ENCODE data around the gene PASK. TPM values are rescaled to one million over a fixed set of nuclear protein-coding genes. Genes with fewer than 3 reads are reported as not detected.

PASK gene
- total and polyA plus RNA-seq, 12 donors = 0.72 to 8.9 (median 3.6) TPM

DNA sequence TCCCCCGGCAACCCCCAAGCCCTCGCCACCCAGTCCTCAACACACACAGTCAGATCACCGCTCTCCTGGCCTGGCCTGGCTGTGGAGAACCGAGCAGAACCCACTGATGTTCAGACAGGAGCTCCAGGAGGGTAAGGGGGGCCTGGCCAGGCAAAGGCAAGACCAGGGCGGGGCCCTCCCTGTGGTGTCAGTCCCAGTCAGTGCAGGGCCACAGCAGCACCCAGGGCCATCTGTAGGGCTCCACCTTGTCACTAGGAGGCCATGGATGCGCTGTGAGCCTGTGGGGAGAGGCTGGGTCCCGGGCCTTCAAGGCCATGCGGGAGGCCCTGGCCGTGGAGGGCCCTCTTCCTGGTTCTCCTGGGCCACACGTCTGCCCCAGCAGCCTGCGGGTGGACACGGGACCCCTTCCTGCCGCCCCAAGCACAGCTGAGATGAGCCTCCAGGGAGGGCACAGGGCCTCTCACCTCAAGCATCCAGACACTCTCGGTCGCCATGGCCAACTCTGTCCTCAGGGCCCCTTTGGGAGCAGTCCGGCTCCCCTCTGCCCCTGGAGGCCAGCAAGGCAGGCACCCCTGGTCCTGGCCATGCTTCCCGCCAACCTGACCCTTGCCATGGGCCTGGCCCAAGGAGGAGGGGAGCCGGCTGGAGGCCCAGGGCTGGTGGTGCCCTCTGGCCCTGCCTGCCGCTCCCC is 41.2 kb upstream of the PASK start:
- DNase-seq = no peak
- Histone ChIP-seq H3K27me3 (no peaks in the 10 kb centered on the region), H3K36me3 (replicated peaks in 1 of 2) (no peaks in the 10 kb centered on the region), H3K4me3 (no peak overlapping the region), H3K4me1 (replicated peaks in 1 of 2) (no peaks in the 10 kb centered on the region), H3K27ac (no peak overlapping the region), H3K9me3 (replicated peaks in 1 of 3) (no peaks in the 10 kb centered on the region)
- intact Hi-C loops (cut with DNase I) = no loop called here
- WGBS, 4 donors = 84 to 96% (median 90%) methylated on average over 4 to 19 of the region's 19 CpGs
- no peak for TF ChIP-seq POLR2A (IDR thresholded peaks at IDR 0.05)
- TF ChIP-seq, protein P1, sequence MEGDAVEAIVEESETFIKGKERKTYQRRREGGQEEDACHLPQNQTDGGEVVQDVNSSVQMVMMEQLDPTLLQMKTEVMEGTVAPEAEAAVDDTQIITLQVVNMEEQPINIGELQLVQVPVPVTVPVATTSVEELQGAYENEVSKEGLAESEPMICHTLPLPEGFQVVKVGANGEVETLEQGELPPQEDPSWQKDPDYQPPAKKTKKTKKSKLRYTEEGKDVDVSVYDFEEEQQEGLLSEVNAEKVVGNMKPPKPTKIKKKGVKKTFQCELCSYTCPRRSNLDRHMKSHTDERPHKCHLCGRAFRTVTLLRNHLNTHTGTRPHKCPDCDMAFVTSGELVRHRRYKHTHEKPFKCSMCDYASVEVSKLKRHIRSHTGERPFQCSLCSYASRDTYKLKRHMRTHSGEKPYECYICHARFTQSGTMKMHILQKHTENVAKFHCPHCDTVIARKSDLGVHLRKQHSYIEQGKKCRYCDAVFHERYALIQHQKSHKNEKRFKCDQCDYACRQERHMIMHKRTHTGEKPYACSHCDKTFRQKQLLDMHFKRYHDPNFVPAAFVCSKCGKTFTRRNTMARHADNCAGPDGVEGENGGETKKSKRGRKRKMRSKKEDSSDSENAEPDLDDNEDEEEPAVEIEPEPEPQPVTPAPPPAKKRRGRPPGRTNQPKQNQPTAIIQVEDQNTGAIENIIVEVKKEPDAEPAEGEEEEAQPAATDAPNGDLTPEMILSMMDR (IDR thresholded peaks at IDR 0.05) = no peak

DNA sequence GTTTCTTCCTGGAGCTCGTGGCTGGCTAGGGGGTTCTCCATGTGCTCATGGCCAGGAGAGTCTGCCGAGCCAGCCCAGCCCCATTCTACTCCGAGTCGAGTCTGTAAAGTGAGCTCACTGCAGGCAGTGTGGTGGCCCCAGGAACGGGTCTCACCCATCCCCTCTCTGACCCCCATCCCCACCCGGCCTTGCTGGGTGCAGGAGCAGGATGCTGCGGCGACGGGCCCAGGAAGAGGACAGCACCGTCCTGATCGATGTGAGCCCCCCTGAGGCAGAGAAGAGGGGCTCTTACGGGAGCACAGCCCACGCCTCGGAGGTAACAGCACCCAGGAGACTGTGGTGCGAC is 40.6 kb upstream of the PASK start:
- Histone ChIP-seq H3K27ac (no peak overlapping the region), H3K4me3 (no peak overlapping the region), H3K9me3 (replicated peaks in 1 of 3) (no peaks in the 10 kb centered on the region), H3K4me1 (replicated peaks in 1 of 2) (no peaks in the 10 kb centered on the region), H3K36me3 (replicated peaks in 1 of 2) (no peaks in the 10 kb centered on the region), H3K27me3 (no peaks in the 10 kb centered on the region)
- DNase-seq = no peak
- TF ChIP-seq, protein P1 (IDR thresholded peaks at IDR 0.05) = no peak
- no peak for TF ChIP-seq POLR2A (IDR thresholded peaks at IDR 0.05)
- WGBS, 4 donors = 81 to 100% (median 89%) methylated on average over 4 to 15 of the region's 15 CpGs
- intact Hi-C loops (cut with DNase I) = no loop called here

GRCh38 chr2:241189093-241189855 is 40.0 kb upstream of the PASK start:
- no peak for DNase-seq
- intact Hi-C loops (cut with DNase I) = no loop called here
- no peaks in the 10 kb centered on the region for H3K4me1 ChIP-seq (replicated peaks in 1 of 2)
- no peak overlapping the region for H3K4me3 ChIP-seq
- H3K36me3 ChIP-seq (replicated peaks in 1 of 2) = no peaks in the 10 kb centered on the region
- no peak overlapping the region for H3K27ac ChIP-seq
- 81 to 93% (median 91%) methylated on average over 6 to 32 of the region's 32 CpGs for WGBS, 4 donors
- H3K9me3 ChIP-seq (replicated peaks in 1 of 3) = no peaks in the 10 kb centered on the region
- TF ChIP-seq, protein P1 (IDR thresholded peaks at IDR 0.05) = no peak
- TF ChIP-seq POLR2A (IDR thresholded peaks at IDR 0.05) = no peak
- no peaks in the 10 kb centered on the region for H3K27me3 ChIP-seq

GRCh38 chr2:241188361-241189092 is 39.3 kb upstream of the PASK start, which contains the start of gene ANO7:
Gene ANO7, plus strand, starts transcription at chr2:241188677. Its CDS starts 1,387 bp downstream, at chr2:241190064.
- Histone ChIP-seq H3K27me3 (no peaks in the 10 kb centered on the region), H3K36me3 (replicated peaks in 1 of 2) (no peaks in the 10 kb centered on the region), H3K9me3 (replicated peaks in 1 of 3) (no peaks in the 10 kb centered on the region), H3K4me3 (no peak within 1 kb of the TSS), H3K4me1 (replicated peaks in 1 of 2) (no peaks in the 10 kb centered on the region), H3K27ac (no peak within 1 kb of the TSS)
- WGBS, 4 donors = 76 to 82% (median 82%) methylated on average over 3 to 21 of the region's 21 CpGs
- TF ChIP-seq POLR2A (IDR thresholded peaks at IDR 0.05) = no peak
- TF ChIP-seq, protein P1 (IDR thresholded peaks at IDR 0.05) = no peak
- DNase-seq = no peak
- intact Hi-C loops (cut with DNase I) = no loop called here
